Activated CD8-positive, alpha-beta memory T cell treated with anti-CD3 and anti-CD28 coated beads, Interleukin-2, amount 50 U/mL, for 48 hours (primary cell): ENCODE data around the gene NDUFS1.
"Not testable (repeated sequence)": the region's sequence is repeated elsewhere in the genome, so short reads cannot be mapped to it uniquely, and the experiment has no call there.

Source experiments
- DNase-seq: peaks from one replicate; pipeline ENCODE4 v3.0.0-alpha.2; 2020

NDUFS1 gene

DNA sequence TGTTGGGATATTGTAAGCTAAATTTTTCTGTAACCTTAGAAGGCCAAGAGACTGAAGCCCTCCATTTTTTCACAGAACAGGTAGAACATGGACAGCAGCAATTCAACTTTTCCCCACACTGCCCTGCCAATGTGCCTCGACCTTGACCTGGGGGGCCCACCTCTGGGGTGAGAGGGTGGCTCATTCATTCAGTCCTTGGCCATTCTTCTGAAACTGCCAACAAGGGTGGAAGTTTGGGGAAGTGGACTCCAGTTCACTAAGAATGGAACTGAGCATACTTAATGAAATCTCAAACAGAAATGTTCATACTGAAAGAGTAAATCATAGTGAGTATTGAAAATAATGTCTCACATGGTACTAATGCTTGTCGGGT is 1.5 kb upstream of the NDUFS1 start:
- DNase-seq = no peak

DNA sequence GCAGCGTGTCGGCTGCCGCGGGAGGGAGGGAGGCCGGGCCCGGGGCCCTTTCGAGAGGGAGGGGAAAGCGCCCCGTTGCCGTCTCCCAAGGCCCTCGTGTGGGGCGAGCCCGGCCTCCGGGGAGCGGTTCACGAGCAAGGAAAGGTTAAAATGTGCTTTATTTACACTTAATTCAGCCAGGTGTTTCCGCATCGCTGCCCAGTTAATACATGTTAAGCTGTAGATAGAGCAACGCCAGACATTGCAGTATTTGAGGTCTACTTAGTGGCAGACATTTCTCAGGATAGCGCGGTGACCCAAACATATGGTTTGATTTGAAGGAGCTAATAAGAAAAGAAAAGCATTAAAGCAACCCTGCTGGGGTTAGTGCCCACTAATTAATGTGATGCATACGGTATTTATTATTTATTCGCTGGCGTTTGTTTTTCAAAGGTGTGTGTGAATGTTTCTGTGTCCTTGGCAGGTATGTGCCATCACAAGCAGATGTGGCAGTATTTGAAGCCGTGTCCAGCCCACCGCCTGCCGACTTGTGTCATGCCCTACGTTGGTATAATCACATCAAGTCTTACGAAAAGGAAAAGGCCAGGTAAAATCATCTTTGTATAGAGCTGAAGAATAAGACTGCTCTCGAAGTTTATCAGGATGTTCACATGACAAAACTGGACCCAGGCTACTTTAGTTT is 1.0 kb upstream of the NDUFS1 start:
- no peak for DNase-seq

DNA sequence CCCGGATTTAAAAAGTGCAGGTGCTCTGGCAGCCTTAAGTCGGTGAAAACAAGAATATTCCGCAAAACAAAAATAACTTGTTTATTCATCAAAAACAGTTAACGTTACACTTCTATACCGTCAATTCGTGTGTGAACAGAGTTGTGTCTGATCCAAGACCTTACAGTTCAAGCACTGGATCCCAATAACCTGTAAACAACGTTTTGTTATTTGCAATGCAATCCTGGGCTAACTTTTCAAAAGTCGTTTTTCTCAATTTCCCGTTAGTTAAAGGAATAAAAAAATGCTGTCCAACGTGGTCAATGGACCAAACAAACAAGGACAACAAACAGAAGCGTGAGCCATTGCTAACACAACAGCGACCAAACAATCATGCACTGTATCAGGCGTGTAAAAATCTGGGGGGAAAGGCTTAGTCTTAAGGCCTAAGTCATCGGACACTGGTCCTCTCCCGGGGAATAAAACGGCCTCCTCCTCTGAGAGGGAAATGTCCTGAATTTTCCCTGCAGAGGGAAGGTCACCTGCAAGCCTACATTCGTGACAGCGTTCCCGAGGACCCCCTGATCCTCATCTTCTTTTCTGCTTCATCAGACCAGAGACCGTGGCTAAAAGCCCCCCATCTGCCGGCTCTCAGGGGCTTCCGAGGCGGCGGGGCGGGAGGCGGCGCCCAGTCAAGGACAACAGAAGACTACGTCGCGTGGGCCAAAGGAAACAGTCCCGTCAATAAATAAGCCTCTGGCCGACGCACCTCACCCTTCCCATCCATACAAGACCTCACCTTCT is 490 bp downstream of the NDUFS1 start:
- DNase-seq = no peak

DNA sequence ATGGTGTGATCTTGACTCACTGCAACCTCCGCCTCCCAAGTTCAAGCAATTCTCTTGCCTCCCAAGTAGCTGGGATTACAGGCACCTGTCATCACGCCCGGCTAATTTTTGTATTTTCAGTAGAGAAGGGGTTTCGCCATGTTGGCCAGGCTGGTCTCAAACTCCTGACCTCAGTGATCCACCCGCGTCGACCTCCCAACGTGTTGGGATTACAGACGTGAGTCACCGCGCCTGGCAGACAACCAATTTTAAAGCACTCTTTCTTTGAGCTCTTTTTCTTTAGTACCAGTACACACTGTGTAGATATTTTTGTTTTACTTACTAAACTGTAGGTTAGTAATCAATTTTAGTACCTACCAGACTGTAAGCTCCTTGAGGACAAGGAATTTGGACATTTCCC is 2.2 kb downstream of the NDUFS1 start:
- not testable (repeated sequence) for DNase-seq

DNA sequence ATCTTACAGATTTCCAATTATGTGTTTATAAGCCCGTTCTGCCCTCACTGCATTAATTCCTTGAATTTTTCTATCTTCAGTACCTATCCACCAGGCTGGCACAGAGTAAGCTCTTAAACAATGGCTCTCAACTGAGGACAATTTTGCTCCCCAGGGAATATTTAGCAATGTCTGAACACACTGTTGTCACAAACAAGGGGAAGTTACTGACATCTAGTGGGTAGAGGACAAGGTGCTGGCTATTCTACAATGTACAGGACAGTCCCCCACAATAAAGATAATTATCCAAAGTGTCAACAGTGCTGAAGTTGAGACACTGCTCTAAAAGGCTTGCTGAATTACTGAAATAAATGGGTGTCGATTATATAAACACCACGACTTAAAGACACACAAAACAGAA is 5.0 kb downstream of the NDUFS1 start:
- no peak for DNase-seq

DNA sequence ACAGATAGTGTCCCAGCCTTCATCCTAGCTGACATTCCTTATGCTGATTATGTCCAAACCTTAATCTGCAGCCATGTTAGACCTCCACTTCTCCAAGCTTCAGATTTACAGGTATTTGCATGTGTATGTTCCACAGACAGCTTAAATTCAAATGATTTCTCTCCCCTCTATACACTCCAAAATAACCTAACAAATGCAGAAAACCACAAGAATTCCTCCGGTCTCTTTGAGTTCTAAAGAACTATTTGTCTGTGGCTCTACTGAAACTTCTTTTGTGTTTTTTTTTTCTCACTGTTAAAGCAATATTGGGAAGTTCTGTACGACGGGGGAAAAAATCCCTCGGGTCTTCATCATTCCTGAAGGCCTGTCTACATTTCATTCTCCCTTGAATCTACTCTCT is 8.6 kb downstream of the NDUFS1 start:
- no peak for DNase-seq

DNA sequence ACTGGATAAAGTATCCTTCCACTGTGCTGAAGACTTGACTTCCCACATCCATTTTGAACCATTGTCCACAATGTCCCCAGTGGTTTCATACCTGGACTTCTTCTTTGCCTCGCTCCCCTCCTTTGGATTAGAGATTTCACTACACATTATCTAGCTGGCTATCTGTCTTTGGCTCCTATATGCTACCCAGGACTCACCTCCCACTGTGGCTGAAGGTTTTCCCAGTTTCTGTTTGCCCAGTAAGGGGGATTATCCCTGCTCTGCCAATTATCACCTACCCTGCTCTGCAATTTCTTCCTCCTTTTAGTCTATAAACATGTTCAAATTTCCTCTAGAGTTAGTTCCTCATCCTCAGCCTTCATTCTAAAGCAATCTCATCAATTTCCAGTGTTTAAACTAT is 9.1 kb downstream of the NDUFS1 start:
- DNase-seq = no peak

DNA sequence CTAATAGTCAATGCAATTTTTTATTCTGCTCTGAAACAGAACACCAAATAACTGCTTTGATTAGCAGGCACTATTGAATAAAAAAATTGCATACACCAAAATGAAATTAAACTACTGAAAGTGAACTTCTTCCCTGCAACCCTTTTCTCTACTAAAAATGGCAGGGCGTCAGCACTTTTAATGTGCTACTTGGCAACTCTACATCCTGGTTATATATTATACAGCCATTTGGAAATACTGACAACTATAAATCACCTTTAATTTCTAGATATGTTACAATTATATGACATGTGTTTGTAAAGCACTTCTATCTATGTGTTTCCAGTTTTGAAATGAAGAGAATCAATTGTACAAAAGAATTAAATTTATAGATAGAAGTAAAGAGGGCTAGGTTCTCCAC is 9.9 kb downstream of the NDUFS1 start:
- DNase-seq = no peak

DNA sequence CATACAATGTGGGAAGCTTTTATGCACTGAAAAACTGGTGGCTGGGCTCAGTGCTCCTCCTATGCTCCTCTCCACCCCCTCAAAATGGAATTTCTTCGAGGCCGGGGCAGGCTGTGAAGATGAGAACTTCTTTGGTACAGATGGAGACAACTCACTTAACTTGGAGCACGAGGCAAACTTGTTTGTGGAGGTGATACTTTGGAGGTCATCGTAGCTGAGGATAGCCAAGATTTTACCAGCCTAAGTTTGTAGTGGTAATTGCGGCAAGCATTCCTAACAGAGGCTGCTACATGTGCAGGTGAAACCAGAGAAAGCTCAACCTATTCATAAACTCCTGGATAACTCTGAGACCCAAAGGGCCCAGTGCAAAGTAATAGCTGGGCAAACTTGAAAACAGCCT is 13.6 kb downstream of the NDUFS1 start:
- no peak for DNase-seq

DNA sequence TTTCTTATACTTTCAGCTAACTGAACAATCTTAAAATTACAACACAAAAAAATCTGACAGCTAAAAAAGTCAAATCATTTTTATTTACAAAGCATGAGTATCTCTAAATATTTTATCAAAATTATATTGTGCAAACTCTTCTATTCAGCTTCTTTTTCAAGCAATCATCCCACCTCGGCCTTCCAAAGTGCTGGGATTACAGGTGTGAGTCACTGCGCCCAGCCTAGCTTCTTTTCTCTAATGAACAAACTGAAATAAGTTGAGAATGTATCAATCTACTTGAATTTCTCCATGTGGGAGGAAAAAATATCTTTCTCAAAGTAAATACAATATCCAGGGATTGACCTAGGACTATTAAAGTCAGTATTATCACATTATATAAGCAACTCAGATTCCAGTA is 14.9 kb downstream of the NDUFS1 start:
- no peak for DNase-seq

DNA sequence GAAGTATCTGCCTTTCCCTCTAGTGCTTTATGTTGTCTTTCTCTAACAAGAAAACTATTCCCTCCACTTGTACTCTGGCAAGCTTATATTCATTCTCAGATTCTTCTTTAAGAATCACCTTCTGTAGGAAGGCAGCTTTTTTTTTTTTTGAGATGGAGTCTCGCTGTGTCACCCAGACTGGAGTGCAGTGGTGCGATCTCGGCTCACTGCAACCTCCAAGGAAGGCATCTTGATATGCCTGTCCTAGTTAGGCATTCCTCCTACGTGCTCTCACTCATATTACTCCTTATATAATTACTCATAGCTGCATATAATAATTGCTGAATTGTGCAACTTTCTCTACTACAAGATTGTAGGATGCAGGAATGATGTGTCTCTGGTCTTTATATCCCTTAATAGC is 15.8 kb downstream of the NDUFS1 start:
- no peak for DNase-seq

DNA sequence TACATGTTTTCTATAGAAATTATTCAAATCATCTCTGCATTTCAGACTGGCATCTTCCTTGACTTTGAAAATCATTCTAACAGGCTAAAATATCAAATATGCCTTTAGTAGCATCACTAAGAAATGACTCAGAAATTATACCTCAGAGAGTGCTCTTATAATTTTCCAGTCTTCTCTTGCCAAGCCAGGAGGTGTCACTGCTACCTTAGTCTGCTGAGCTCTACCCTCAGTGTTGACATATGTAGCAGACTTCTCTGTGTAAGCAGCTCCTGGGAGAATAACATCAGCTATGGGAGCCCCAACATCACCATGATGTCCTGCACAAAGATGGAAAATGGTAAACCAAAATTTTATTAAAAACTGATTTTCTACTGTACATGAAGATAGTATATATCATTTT is 31.6 kb downstream of the NDUFS1 start:
- DNase-seq = no peak

DNA sequence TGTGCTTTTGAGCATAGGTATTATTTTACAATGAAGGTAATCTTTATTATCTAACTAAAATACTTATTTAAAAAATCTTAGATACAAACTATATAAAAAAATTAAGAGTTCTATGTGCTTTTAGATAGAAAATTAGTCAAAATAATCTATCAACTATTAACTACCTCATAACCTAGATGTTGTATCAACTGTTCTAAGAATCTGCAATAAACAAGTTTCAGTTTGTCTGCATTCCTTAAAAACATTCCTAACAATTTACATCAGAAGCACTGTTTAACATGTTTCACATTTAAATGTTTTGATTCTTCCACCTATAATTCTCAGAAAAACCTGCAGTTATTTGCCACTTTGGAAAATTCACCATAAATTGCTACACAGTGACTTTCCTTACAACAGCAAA is 33.3 kb downstream of the NDUFS1 start:
- DNase-seq = no peak

DNA sequence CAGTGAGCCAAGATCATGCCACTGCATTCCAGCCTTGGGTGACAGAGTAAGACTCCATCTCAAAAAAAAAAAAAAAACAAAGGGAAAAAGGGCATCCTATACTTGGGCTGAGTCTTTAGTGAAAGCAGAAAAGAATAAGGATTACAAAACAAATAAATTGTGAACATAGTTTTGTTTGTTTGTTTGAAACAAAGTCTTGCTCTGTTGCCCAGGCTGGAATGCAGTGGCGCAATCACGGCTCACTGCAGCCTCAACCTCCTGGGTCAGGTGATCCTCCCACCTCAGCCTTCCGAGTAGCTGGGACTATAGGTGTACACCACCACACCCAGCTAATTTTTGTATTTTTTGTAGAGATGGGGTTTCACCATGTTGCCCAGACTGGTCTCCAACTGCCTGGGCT is 36.7 kb downstream of the NDUFS1 start:
- DNase-seq = not testable (repeated sequence)

DNA sequence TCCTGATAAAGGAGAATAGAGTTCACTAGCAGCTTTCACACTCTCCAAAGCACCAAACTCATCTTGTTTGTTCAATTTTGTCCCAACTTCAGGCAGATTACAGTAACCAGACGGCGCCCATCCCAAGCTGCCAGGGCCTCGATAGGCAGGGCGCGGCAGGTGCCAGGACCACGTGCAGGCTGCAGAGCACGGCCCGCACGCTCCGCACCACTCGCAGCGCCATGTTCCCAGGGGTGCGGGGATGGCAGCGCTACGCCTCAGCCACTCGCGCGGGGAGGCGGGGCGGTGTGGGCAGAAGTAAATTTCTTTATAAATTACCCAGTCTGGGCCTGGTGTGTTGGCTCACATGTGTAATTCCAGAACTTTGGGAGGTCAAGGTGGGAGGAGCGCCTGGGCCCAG is 43.0 kb downstream of the NDUFS1 start:
- DNase-seq = no peak

DNA sequence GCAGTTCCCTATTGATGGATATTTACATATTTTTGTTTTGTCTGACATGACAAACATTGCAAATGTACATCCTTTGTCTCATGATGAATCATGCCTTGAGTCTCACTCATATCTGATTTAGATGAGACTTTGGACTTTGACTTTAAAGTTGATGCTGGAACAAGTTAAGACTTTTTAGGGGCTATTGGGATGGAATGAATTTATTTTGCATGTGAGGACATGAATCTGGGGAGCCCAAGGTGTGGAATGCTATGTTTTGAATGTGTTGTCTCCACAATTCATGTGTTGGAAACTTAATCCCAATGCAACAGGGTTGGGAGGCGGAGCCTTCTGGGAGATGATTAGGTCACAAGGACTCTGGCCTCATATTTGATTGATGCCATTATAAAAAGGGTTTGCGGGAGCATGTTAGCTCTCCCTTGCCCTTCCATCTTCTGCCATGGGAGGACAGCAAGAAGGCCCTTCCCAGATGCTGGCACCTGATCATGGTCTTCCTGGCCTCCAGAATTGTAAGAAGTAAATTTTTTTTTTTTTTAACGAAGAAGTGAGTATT is 44.1 kb downstream of the NDUFS1 start:
- no peak for DNase-seq

DNA sequence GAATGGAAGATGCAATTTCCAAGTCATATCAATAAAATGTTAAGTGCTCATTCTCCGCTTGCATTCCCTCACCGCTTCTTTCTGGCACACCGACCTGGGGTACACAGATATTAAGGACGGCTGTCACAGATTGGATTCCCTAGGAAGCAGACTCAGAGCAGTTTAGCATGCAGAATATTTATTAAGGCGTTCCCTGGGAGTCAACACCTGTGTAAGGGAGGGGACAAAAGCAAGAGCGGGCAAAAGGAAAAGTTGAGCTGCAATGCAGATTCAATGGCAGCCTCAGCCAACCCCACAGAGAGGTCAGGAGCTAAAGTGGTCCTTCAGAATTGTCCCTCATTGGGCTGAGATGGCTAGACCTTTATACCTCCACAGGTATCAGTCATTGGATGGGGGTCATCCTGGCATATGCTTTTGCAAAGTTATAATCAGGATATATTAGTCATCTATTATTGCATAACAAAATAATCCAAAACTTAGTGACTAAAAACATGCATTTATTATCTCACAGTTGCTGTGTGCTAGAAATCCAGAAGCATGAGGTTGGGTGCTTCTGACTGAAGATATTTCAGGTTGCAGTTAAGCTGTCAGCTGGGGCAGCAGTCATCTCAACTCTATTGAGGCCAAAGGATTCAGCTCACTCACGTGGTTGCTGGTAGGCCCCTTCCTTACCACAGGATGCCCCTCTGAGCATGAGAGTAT is 46.2 kb downstream of the NDUFS1 start:
- no peak for DNase-seq

DNA sequence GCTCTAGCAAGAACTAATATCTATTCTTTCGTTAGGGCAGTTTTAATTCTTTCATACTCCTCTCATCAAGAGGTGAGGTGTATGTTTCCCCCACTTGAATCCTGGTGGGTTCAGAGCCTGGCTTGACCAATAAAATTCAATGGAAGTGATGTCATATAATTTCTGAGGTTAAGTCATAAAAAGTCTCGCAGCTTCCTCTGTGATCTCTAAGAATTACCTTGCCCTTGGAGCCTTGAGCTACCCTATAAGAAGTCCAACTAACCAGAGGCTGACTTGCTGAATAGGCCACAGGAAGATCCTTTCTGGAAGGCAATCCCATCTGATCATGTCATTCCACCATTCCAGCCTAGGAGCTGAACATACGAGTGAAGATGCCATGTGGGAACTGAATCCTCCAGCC is 47.1 kb downstream of the NDUFS1 start:
- no peak for DNase-seq

DNA sequence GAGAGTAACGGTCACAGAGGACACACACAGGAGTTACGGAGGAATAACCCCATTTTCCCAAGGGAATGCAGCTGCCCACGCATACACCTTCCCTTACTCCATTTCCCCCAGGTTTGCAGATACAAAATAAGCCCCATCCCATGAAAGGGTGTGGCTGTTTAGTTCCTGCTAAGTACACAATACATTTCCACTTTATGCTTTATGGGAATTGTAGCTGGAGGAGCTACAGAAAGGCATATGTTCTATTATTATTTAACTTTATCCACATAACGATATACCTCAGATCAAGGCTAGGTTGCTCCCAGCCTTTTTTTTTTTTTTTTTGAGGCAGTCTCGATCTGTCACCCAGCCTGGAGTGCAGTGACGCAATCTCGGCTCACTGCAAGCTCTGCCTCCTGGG is 50.5 kb downstream of the NDUFS1 start:
- DNase-seq = no peak

DNA sequence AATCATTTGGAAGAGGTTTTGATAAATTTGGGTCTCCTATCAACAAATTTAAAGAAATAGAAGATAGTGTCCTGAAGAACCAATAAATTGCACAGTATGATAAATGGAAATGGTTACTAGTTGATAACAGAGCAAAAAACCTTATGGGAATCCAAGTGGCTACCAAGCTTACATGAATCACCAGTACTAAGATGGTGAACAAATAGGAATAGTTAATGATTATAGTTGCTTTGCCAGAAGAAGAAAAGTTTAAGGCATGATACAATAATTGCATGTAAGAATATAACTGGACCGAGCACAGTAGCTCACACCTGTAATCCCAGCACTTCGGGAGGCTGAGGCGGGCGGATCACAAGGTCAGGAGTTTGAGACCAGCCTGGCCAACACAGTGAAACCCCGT is 53.7 kb downstream of the NDUFS1 start:
- DNase-seq = no peak

DNA sequence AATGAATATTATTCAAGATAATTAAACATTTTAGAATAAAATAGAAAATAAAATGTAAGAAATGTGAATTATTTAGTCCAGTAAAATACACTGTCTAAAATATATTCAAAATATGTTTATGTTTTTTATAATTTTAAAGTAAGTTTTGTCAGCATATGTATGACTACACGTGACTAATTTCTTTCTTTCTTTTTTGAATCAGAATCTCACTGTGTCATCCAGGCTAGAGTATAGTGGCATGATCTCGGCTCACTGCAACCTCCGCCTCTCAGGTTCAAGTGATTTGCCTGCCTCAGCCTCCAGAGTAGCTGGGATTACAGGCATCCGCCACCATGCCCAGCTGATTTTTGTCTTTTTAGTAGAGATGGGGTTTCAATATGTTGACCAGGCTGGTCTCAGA is 54.2 kb downstream of the NDUFS1 start:
- no peak for DNase-seq

DNA sequence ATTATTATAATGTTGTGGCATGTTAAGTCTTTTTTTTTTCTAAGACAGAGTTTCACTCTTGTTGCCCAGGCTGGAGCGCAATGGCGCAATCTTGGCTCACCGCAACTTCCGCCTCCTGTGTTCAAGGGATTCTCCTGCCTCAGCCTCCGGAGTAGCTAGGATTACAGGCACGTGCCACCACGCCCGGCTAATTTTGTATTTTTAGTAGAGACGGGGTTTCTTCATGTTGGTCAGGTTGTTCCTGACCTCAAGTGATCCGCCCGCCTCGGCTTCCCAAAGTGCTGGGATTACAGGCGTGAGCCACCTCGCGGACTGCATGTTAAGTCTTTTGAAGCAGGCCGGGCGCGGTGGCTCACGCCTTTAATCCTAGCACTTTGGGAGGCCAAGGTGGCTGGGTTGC is 60.4 kb downstream of the NDUFS1 start:
- DNase-seq = not testable (repeated sequence)

DNA sequence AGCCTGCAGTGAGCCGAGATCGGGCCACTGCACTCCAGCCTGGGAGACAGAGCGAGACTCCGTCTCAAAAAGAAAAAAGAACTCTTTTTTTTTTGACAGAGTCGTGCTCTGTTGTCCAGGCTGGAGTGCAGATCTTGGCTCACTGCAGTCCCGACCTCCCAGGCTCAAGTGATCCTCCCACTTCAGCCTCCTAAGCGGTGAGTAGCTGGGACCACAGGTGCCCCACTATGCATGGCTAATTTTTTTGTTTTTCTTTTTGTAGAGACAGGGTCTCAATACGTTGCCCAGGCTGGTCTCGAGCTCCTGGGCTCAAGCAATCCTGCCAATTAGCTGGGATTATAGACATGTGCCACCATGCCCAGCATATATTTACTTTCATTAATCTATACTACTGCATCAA is 60.8 kb downstream of the NDUFS1 start:
- DNase-seq = no peak

DNA sequence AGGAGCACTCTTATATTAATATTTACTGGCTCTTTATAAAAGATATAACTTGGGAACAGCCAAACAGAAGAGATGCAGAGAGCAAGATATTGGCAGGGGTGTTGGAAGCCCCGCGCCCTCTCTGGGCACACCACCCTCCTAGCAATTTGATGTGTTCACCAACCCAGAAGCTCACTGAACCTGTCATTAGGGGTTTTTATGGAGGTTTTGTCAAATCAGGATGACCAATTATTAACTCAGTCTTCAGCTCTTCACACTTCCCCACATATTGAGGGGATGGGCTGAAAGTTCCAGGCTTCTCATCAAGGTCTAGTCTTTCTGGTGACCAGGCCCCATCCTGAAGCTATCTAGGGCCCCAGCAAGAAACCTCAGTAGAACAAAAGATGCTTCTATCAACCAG is 62.4 kb downstream of the NDUFS1 start:
- DNase-seq = no peak
